Medulla oblongata (tissue), 1 donor: ENCODE data around the gene KRTAP1-4.
"Not testable (repeated sequence)": the region's sequence is repeated elsewhere in the genome, so short reads cannot be mapped to it uniquely, and the experiment has no call there.

Experiments
- DNase-seq: peaks from one replicate; pipeline ENCODE4 v3.0.0-alpha.2; 2015; ENCODE audit errors: extremely low spot score

KRTAP1-4 gene

DNA sequence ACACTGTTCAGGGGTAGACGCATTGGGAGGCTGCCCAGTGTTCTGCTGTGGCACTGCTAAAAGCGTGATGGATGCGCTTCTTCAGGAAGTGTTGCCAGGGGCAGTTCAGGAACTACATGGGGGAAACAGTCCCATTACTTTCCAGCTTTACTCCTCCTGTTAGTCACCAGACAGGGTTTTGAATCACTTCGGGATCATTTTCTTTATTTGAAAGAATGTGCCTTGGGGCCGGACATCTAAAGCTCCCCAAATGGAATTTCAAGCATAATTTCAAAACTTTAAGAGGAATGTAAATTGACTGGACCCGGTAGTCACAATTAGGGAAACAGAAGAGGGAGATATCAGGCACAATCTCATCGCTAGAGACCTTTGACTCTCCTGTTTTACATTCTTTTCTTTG, 18.4 kb upstream of the KRTAP1-4 start:
- DNase-seq: no peak

DNA sequence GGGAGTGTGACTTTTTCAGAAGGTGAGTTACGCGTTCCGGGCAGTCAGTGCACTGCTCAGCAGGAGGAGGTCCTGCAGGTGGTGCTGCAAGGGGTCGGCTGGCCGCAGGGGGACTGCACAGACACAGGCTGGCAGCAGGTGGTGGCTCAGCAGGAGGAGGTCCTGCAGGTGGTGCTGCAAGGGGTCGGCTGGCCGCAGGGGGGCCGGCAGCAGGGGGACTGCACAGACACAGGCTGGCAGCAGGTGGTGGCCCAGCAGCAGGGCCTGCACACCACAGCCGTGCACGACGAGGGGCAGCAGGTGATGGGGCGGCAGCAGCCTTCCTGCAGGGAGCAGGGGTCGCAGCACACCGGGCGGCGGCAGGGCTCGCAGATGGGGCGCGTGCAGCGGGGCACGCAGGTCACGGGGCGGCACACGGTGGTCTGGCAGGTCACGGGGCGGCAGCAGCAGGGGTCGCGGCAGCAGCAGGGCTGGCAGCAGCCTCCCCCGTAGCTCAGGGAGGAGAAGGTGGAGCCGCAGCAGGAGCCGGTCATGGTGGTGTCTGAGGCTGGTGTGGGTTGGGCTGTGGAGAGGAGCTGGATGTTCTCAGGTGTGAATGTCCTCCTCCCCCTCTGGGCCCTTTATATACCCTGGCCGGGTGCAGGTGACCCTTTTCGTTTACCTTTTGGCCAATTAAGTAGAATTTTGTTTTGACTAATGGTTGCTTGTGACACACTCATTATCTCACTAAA, 16.9 kb upstream of the KRTAP1-4 start, which contains the start of gene KRTAP2-1:
Gene KRTAP2-1 (minus strand): TSS at position 582 of the 731 bp plus-strand sequence. CDS start 49 bp downstream, at position 533.
- DNase-seq: not testable (repeated sequence)

GRCh38 chr17:41042953-41043352, 13.0 kb upstream of the KRTAP1-4 start:
- no peak for DNase-seq

GRCh38 chr17:41040783-41041571, 11.0 kb upstream of the KRTAP1-4 start, which contains the start of gene KRTAP1-1:
Gene KRTAP1-1 (minus strand): TSS chr17:41041450. CDS start chr17:41041397, 53 bp downstream.
- DNase-seq: not testable (repeated sequence)

GRCh38 chr17:41037853-41038350, 7.9 kb upstream of the KRTAP1-4 start:
- no peak for DNase-seq

DNA sequence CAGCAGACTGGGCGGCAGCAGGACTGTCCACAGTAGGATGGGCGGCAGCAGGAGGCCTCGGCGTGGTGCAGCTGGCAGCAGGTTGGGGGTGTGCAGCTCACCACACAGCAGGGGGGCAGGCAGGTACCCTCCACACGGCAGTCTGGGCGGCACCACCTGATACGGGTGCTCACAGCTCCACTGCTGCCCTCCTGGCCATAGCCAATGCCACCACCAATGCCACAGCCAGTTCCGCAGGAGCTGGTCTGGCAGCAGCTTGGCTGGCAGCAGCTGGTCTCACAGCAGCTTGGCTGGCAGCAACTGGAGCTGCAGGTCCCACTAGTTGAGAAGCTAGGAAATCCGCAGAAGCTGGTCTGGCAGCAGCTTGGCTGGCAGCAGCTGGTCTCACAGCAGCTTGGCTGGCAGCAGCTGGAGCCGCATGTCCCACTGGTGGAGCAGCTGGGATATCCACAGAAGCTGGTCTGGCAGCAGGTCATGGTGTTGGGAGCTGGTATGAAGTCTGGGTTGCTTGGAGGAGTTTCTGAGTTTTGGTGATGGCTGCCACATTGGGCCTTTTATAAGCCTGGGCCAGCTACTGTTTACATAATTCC, 4.4 kb upstream of the KRTAP1-4 start, which contains the start of gene KRTAP1-3:
Gene KRTAP1-3 (minus strand): TSS at position 529 of the 590 bp plus-strand sequence. CDS start 53 bp downstream, at position 476.
- not testable (repeated sequence) for DNase-seq

GRCh38 chr17:41026715-41027471, 3.1 kb downstream of the KRTAP1-4 start, which contains the start of gene KRTAP1-5:
Gene KRTAP1-5 (minus strand): TSS chr17:41027208. CDS start chr17:41027155, 53 bp downstream.
- DNase-seq: no peak

DNA sequence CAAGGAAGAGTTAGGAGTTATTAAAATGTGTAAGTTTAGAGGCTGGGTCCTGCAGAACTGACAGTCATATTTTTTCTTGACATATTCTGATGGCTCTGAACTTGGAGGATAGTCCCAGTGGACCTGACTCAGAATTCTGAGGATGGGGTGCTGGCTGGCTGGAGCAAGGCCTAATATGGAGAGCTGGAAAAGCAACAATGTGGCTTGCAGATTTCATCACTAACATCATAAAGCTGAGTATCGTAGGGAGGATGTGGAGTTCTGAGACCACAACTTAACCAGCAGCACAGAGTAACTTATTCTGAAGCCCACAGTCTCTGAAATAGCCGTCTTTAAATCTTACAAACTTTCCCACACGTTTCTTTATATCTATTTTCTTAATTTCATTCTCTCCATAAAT, 5.3 kb downstream of the KRTAP1-4 start:
- DNase-seq: no peak

- DNase-seq: no peak
Observed at GRCh38 chr17:41020336-41020735, 9.7 kb downstream of the KRTAP1-4 start.

- no peak for DNase-seq
Observed at GRCh38 chr17:41019415-41019814, 10.6 kb downstream of the KRTAP1-4 start.

- DNase-seq: no peak
Observed at GRCh38 chr17:41018541-41018940, 11.5 kb downstream of the KRTAP1-4 start.

GRCh38 chr17:41016578-41017215, 13.3 kb downstream of the KRTAP1-4 start:
- DNase-seq: no peak

DNA sequence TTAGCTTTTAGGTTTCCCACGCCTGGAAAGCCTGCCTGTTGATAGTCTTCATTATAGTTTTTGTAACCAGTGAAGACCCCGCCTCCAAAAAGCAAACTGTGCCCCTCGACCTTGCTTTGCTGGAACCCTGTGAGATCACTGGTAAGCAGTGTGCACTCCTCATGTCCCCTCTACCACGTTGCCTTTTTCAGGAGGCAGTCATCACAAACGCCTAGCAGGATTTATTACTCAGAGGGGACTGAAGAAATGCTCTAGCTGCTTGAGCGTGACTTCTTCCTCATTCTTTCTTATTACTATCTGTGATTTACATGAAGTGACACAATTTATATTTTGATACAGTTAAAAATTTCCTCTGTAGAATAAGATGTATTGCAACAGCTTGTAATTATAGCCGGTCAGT, 14.5 kb downstream of the KRTAP1-4 start:
- no peak for DNase-seq

- DNase-seq: no peak
Observed at GRCh38 chr17:41013606-41014005, 16.4 kb downstream of the KRTAP1-4 start.

- DNase-seq: no peak
Observed at GRCh38 chr17:41013181-41013580, 16.8 kb downstream of the KRTAP1-4 start.

- DNase-seq: no peak
Observed at GRCh38 chr17:41012326-41013120, 17.5 kb downstream of the KRTAP1-4 start.

- no peak for DNase-seq
Observed at GRCh38 chr17:41010441-41010840, 19.6 kb downstream of the KRTAP1-4 start.

- no peak for DNase-seq
Observed at GRCh38 chr17:41009936-41010335, 20.1 kb downstream of the KRTAP1-4 start.

DNA sequence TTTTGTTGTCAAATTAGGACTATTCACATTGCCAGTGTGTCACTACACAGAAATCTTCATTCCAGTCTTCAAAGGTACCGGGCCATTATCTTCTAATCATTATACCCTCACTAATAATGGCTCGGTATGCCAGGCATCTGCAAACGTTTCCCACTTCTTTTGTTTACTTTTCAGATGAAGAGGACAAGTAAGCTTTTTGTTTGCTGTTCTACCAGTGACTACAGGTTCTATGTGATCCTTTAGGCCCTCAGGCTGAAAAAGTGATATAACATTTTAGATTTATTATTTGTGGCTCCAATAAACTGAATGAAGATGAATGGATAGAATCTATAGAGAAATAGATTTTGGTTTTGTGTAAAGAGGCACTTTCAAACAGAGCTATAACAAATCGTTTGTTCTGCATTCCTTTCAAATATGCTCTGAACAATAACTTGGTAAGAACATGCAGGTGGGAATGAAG, 20.7 kb downstream of the KRTAP1-4 start:
- DNase-seq: no peak

DNA sequence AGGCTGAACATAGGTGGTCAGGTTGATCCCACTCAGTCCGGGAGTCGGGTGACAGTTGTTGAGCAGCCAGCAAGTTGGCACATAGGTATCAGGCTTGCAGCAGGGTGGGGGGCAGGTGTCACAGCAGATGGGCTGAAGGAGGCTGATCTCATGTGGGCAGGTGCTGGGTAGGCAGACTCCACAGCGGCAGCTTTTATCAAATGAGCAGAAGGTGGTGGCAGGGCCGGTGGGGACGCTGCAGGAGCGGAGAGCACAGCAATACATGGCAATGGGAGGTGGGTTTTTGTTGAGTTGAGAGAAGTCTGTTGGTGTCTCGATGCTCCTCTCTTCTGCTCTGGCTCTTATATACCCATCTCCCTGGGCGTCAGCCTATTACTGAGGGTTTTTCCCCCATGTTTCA, 21.2 kb downstream of the KRTAP1-4 start, which contains the start of gene KRTAP3-1:
Gene KRTAP3-1 (minus strand): TSS at position 318 of the 400 bp plus-strand sequence. CDS start 54 bp downstream, at position 264.
- no peak for DNase-seq
